T-helper 1 cell treated with Interleukin-12 subunit alpha and Interleukin-12 subunit beta and Interleukin-4 antibody, amounts not matched to agents 30 μg/mL and 1 μg/mL, for 36 hours (primary cell): ENCODE measurements around the gene PLEKHA7.

Experiments
- H3K27ac Mint-ChIP-seq: one replicate; pipeline ENCODE4 v1.8.0; 2021; ENCODE audit warnings: mild to moderate bottlenecking, mixed read lengths
- H3K27me3 Mint-ChIP-seq: one replicate; pipeline ENCODE4 v1.8.0; 2021; ENCODE audit warnings: low read depth, mixed read lengths
- H3K36me3 Mint-ChIP-seq: one replicate; pipeline ENCODE4 v1.8.0; 2021; ENCODE audit warnings: low read depth, mixed read lengths
- H3K4me1 Mint-ChIP-seq: one replicate; pipeline ENCODE4 v1.8.0; 2021; ENCODE audit warnings: low read depth, mixed read lengths
- H3K4me3 Mint-ChIP-seq: one replicate; pipeline ENCODE4 v1.8.0; 2021; ENCODE audit warnings: mild to moderate bottlenecking, moderate library complexity, mixed read lengths
- H3K9me3 Mint-ChIP-seq: one replicate; pipeline ENCODE4 v1.8.0; 2021; ENCODE audit warnings: mixed read lengths

PLEKHA7 gene

DNA sequence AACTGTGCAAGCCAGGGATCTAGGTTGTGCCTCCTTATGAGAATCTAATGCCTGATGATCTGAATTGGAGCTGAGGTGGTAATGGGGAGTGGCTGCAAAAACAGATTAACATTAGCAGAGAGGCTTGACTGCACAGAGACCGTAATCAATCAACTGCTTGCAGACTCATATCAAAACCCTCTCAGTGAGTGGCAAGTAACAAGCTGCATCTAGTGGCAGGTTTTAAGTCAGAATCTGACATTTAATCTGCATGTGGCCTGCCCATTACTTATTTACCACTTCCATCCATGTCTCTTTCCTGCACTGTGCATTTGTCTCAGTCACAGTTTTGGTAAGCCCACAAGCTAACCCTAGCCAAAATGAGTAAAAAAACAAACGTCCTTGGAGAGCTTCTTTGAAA, 264.5 kb downstream of the PLEKHA7 start:
- no peaks in the 10 kb centered on the region for H3K9me3 Mint-ChIP-seq
- peaks cover 15% of the 10 kb centered on the region for H3K4me1 Mint-ChIP-seq
- no peak overlapping the region for H3K4me3 Mint-ChIP-seq
- peak overlapping the region; percentile 31 for H3K27ac Mint-ChIP-seq
- no peaks in the 10 kb centered on the region for H3K27me3 Mint-ChIP-seq
- H3K36me3 Mint-ChIP-seq, result peaks cover 66% of the 10 kb centered on the region

GRCh38 chr11:16749092-16749491, 265.1 kb downstream of the PLEKHA7 start:
- Mint-ChIP-seq H3K36me3 (peaks cover 69% of the 10 kb centered on the region), H3K4me3 (no peak overlapping the region), H3K4me1 (peaks cover 21% of the 10 kb centered on the region), H3K27ac (no peak overlapping the region), H3K27me3 (no peaks in the 10 kb centered on the region), H3K9me3 (no peaks in the 10 kb centered on the region)

GRCh38 chr11:16745950-16746605, 268.1 kb downstream of the PLEKHA7 start:
- H3K4me3 Mint-ChIP-seq, result no peak overlapping the region
- H3K27ac Mint-ChIP-seq, result no peak overlapping the region
- peaks cover 36% of the 10 kb centered on the region for H3K4me1 Mint-ChIP-seq
- H3K27me3 Mint-ChIP-seq, result no peaks in the 10 kb centered on the region
- no peaks in the 10 kb centered on the region for H3K9me3 Mint-ChIP-seq
- H3K36me3 Mint-ChIP-seq, result peaks cover 61% of the 10 kb centered on the region

DNA sequence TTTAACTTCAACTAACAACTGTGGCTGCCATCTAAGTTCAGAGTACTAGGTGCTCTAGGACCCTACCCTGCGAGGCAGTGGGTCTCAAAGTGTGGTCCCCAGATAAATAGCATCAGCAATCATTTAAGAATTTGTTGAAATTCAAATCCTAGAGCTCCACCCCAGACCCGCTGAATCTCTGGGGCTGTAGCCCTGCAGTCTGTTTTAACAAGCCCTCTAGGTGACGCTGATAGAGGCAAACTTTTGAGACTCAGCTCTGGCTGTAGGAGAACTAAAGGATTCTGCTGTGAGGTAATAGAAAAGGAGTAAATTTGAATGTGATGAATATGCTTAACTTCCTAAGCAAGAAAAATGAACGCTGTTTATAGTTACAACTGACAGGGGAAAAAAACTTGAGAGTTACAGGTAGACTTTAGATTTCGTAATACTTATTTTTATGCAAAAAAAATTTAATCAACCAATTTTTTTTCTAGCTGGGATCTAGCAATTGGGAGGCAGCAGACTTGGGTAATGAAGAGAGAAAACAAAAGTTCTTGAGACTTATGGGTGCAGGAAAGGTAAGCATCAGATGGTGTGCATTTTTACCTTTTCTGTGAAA, 270.0 kb downstream of the PLEKHA7 start:
- no peaks in the 10 kb centered on the region for H3K9me3 Mint-ChIP-seq
- peaks cover 45% of the 10 kb centered on the region for H3K36me3 Mint-ChIP-seq
- H3K4me3 Mint-ChIP-seq, result no peak overlapping the region
- peaks cover 35% of the 10 kb centered on the region for H3K4me1 Mint-ChIP-seq
- no peak overlapping the region for H3K27ac Mint-ChIP-seq
- no peaks in the 10 kb centered on the region for H3K27me3 Mint-ChIP-seq

DNA sequence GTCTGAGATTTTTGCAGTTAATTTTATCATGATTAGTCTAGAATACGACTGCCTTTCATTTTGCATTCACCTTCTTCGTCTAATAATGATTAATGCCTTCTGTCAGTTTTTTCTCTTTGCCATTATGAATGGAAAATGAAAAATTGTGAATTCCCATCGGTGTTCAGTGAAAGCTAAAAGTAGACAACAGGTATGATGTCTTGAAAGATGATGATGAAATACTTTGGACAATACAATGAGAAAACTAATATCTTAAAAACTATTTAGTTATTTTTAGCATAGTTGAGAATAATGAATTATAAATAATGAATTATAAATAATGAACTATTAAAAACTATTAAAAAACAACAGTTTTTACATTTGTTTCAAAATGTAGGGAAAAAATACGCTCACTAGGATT, 270.7 kb downstream of the PLEKHA7 start:
- no peak overlapping the region for H3K27ac Mint-ChIP-seq
- H3K36me3 Mint-ChIP-seq, result peaks cover 42% of the 10 kb centered on the region
- peaks cover 32% of the 10 kb centered on the region for H3K4me1 Mint-ChIP-seq

DNA sequence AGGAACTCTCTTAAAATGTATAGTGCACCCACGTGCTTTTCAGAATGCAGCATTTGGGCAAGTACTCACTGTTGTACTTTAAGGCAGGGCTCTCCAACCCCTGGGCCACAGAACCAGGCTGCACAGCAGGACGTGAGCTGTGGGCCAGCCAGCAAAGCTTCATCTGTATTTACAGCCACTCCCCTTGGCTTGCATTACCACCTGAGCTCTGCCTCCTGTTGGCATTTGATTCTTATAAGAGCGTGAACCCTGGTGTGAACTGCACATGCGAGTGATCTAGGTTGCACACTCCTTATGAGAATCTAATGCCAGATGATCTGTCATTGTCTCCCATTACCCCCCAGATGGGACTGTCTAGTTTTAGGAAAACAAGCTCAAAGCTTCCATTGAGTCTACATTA, 272.7 kb downstream of the PLEKHA7 start:
- peaks cover 35% of the 10 kb centered on the region for H3K4me1 Mint-ChIP-seq
- H3K36me3 Mint-ChIP-seq, result peaks cover 30% of the 10 kb centered on the region
- no peaks in the 10 kb centered on the region for H3K27me3 Mint-ChIP-seq
- H3K4me3 Mint-ChIP-seq, result peak overlapping the region; percentile 41
- no peak overlapping the region for H3K27ac Mint-ChIP-seq
- no peaks in the 10 kb centered on the region for H3K9me3 Mint-ChIP-seq

More for the DNA sequence above, 270.7 kb downstream of the PLEKHA7 start:
- Mint-ChIP-seq H3K27me3 (no peaks in the 10 kb centered on the region), H3K4me3 (no peak overlapping the region), H3K9me3 (no peaks in the 10 kb centered on the region)

DNA sequence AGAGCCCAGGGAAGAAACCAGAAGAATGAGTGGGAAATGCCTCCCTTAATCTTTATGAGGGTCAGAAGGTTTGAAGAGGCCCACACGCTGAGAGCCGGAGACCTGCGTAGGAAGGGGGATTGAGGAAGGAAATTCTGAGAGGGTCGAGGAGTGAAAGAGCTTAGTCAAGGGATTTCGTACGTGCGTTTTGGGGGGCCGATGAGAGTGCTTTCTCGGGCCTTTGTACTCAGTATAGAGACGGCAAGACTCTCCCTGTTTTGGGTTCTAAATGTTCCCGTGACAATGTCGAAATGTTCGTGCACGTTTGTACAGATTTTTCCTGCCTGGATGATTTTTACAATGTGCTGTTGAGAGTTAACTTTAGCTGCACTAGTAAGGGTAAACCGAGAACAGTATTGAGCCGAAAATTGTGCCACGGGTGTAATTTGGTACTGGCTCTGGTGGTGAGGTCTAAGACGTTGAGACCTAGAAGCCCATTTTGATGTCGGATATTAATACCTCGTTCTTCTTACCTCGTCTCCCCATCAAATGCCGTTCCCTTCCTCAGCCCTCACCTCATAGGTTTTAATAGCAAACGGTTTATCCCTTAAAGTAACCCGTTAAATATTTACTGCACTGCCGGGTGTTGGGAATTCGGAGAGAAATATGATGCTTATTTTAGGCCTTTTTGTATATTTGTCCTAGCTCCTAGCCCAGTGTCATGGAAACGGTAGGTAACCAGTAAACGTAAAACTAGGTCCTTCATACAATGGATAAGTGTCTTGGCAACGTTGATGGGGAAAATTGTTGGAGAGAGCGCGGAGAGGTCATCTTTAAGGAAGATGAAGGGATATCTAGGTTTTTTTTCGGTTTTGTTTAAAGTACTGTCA, 275.0 kb downstream of the PLEKHA7 start:
- Mint-ChIP-seq H3K27ac (no peak overlapping the region), H3K27me3 (peaks cover 5% of the 10 kb centered on the region), H3K9me3 (peaks cover 3% of the 10 kb centered on the region), H3K4me1 (peaks cover 19% of the 10 kb centered on the region), H3K4me3 (no peak overlapping the region), H3K36me3 (peaks cover 13% of the 10 kb centered on the region)

DNA sequence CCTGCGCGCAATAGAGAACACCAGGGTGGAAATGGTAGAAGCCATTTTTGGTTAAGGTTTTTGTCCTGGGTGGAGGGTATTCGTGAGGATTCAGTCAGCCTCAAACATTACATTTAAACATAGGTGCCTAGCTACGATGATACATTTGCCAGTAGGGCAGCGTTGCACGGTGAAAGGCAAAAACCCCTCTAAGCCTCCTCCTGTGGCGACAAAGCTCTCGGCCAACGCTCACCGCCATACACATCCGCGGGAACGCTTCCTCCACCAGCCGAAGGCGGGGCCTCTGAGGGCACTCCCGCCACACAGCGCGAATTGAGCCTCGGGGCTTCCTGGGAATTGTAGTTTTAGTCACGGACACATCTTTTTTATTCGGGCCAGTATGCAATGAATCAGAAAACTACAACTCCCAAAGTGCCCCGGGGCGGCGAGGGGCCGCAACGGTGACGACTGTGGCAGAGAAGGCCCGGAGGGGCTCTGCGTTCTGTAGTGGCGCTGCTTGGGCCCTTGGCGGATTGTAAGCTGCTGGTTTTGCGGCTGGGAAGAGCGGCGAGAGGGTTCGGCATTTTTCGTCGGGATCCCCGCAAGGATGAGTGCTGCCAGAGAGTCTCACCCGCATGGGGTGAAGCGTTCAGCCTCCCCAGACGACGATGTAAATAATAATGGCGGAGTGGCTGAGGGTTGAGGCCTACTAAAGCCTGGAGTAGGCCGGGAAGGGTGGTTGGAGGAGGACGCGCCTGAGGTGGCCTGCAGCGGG, 275.8 kb downstream of the PLEKHA7 start, which contains the start of gene C11orf58:
Gene C11orf58, plus strand, starts transcription at position 455 of the 754 bp plus-strand sequence. Its CDS starts 132 bp downstream, at position 587.
- peaks cover 7% of the 10 kb centered on the region for H3K27me3 Mint-ChIP-seq
- H3K27ac Mint-ChIP-seq, result peak within 1 kb of the TSS; percentile 86
- H3K36me3 Mint-ChIP-seq, result peaks cover 13% of the 10 kb centered on the region
- H3K4me3 Mint-ChIP-seq, result peak within 1 kb of the TSS; percentile 75
- H3K9me3 Mint-ChIP-seq, result peaks cover 3% of the 10 kb centered on the region
- H3K4me1 Mint-ChIP-seq, result peaks cover 18% of the 10 kb centered on the region

GRCh38 chr11:16737818-16738192, 276.4 kb downstream of the PLEKHA7 start:
- Mint-ChIP-seq H3K4me1 (peaks cover 14% of the 10 kb centered on the region), H3K9me3 (peaks cover 3% of the 10 kb centered on the region), H3K27ac (peak overlapping the region; percentile 86), H3K36me3 (peaks cover 9% of the 10 kb centered on the region), H3K4me3 (peak overlapping the region; percentile 75), H3K27me3 (peaks cover 12% of the 10 kb centered on the region)
